Hepatocyte (in vitro differentiated cells): ENCODE results near the gene EIF3A.

Source experiments
- CTCF ChIP-seq: fragments of 200-600 bp; sonication (generic); IDR thresholded peaks from 2 replicates; pipeline ENCODE4 v1.5.1; 2016; ENCODE audit warnings: antibody characterized with exemption, mild to moderate bottlenecking; ENCODE audit not compliant: poor library complexity
- EZH2 ChIP-seq: fragments of 200-600 bp; sonication (generic); IDR thresholded peaks from 2 replicates; pipeline ENCODE4 v1.6.1; 2016; ENCODE audit warnings: antibody characterized with exemption, mild to moderate bottlenecking, borderline replicate concordance
- EZH2phosphoT487 ChIP-seq: fragments of 200-600 bp; sonication (generic); IDR thresholded peaks from one replicate; pipeline ENCODE4 v1.6.1; 2018; ENCODE audit warnings: antibody characterized with exemption, mild to moderate bottlenecking, low read depth, moderate library complexity; ENCODE audit not compliant: unreplicated experiment, severe bottlenecking

GRCh38 chr10:119078422-119079179, 2.0 kb downstream of the EIF3A start:
- no peak for TF ChIP-seq CTCF
- no peak for TF ChIP-seq EZH2
- no peak for TF ChIP-seq EZH2phosphoT487
